ENCODE measurements around the gene CILP2. TPM values are rescaled to one million over a fixed set of nuclear protein-coding genes. Genes with fewer than 3 reads are reported as not detected.
A peak's percentile ranks its signal among the peaks of the same experiment; 100 is the strongest.

The CILP2 gene
- total RNA-seq, 1 donor from 2014 or later: 0.30 TPM

- ATAC-seq: peak; percentile 2
- intact Hi-C loops (cut with DNase I): no loop called here
- no peak for DNase-seq (ENCODE audit: missing footprints)
Observed at GRCh38 chr19:19527674-19528625, 10.1 kb upstream of the CILP2 start.

GRCh38 chr19:19528721-19529490 is 9.2 kb upstream of the CILP2 start, which contains the start of gene YJEFN3:
TSS of gene YJEFN3 (plus strand) at chr19:19528911. CDS start at chr19:19528933, 22 bp downstream.
- DNase-seq (ENCODE audit: missing footprints) (no peak), ATAC-seq (peak; percentile 29)
- intact Hi-C loops (cut with DNase I): no loop called here

- DNase-seq (ENCODE audit: missing footprints) (no peak), ATAC-seq (no peak)
- intact Hi-C loops (cut with DNase I): no loop called here
Observed at GRCh38 chr19:19529783-19530422, 8.2 kb upstream of the CILP2 start.

- ATAC-seq: no peak
- intact Hi-C loops (cut with DNase I): no loop called here
- DNase-seq (ENCODE audit: missing footprints): no peak
Observed at GRCh38 chr19:19530423-19530804, 7.7 kb upstream of the CILP2 start.

- no peak for DNase-seq (ENCODE audit: missing footprints)
- intact Hi-C loops (cut with DNase I): no loop called here
- ATAC-seq: no peak
Observed at GRCh38 chr19:19530889-19531288, 7.2 kb upstream of the CILP2 start.

- ATAC-seq: peak; percentile 70
- DNase-seq (ENCODE audit: missing footprints): peak; percentile 96
- intact Hi-C loops (cut with DNase I): loop anchor here (1.0 to 2.0 kb wide), 4 partner anchors 15 to 427 kb away; partner anchors contain the start of gene GMIP
Observed at GRCh38 chr19:19531951-19532805, 5.9 kb upstream of the CILP2 start.

- ATAC-seq: no peak
- intact Hi-C loops (cut with DNase I): loop anchor here (1.0 to 2.0 kb wide), 4 partner anchors 14 to 426 kb away; partner anchors contain the start of gene GMIP
Observed at GRCh38 chr19:19532806-19533701, 5.0 kb upstream of the CILP2 start.

GRCh38 chr19:19533841-19534240 is 4.2 kb upstream of the CILP2 start:
- DNase-seq (ENCODE audit: missing footprints) (no peak), ATAC-seq (no peak)
- intact Hi-C loops (cut with DNase I): loop anchor here (2.0 kb wide), 3 partner anchors 13 to 425 kb away; partner anchors contain the start of gene GMIP

More at GRCh38 chr19:19532806-19533701, 5.0 kb upstream of the CILP2 start:
- DNase-seq (ENCODE audit: missing footprints): no peak

GRCh38 chr19:19534556-19535265 is 3.4 kb upstream of the CILP2 start:
- ATAC-seq (no peak), DNase-seq (ENCODE audit: missing footprints) (no peak)
- intact Hi-C loops (cut with DNase I): no loop called here

GRCh38 chr19:19535311-19536191 is 2.5 kb upstream of the CILP2 start:
- ATAC-seq (no peak), DNase-seq (ENCODE audit: missing footprints) (no peak)
- intact Hi-C loops (cut with DNase I): no loop called here

- intact Hi-C loops (cut with DNase I): no loop called here
- no peak for DNase-seq (ENCODE audit: missing footprints)
- ATAC-seq: no peak
Observed at GRCh38 chr19:19537075-19538048, 703 bp upstream of the CILP2 start.

- intact Hi-C loops (cut with DNase I): no loop called here
- DNase-seq (ENCODE audit: missing footprints) (no peak), ATAC-seq (no peak)
Observed at GRCh38 chr19:19538785-19539166, 711 bp downstream of the CILP2 start.

GRCh38 chr19:19539698-19540063 is 1.6 kb downstream of the CILP2 start:
- no peak for ATAC-seq
- intact Hi-C loops (cut with DNase I): no loop called here
- DNase-seq (ENCODE audit: missing footprints): no peak

GRCh38 chr19:19540064-19540714 is 2.1 kb downstream of the CILP2 start:
- ATAC-seq: peak; percentile 37
- peak; percentile 88 for DNase-seq (ENCODE audit: missing footprints)
- intact Hi-C loops (cut with DNase I): no loop called here

Data from Right ventricle myocardium inferior (tissue), 1 donor.